Psoas muscle (tissue), 8 donors: ENCODE data around the gene C8G. TPM values are rescaled to one million over a fixed set of nuclear protein-coding genes. Genes with fewer than 3 reads are reported as not detected.
A peak's percentile ranks its signal among the peaks of the same experiment; 100 is the strongest.

ENCODE experiments used
- ATAC-seq, 4 donors: fragments of 200-7000 bp; cut with Tn5 transposase; one replicate each; pipeline ENCODE4 v1.9.1; 2020; ENCODE audit warnings: moderate library complexity in 3 of 4, mild to moderate bottlenecking in 2 of 4
- DNase-seq, 2 donors: peaks; one replicate each; pipeline ENCODE4 v3.0.0-alpha.2; 2020
- H3K27ac ChIP-seq: fragments of 200-600 bp; one replicate; pipeline ENCODE4 v1.8.0; 2022
- H3K27me3 ChIP-seq, 3 donors: fragments of 200-600 bp in 1 of 3; one replicate each; pipeline versions ENCODE4 v1.6.1 to v1.8.0; 2013 to 2022; ENCODE audit warnings: low read length in 2 of 3, mild to moderate bottlenecking in 2 of 3, moderate library complexity in 1 of 3; ENCODE audit not compliant: insufficient read depth in 3 of 3
- H3K36me3 ChIP-seq, 2 donors: fragments of 200-600 bp in 1 of 2; one replicate each; pipeline versions ENCODE4 v1.6.1 to v1.8.0; 2013 to 2022; ENCODE audit warnings: low read depth in 1 of 2, mild to moderate bottlenecking in 1 of 2, moderate library complexity in 1 of 2; ENCODE audit not compliant: insufficient read depth in 1 of 2
- H3K4me1 ChIP-seq: fragments of 200-600 bp; one replicate; pipeline ENCODE4 v1.8.0; 2022
- H3K4me3 ChIP-seq: fragments of 200-600 bp; one replicate; pipeline ENCODE4 v1.8.0; 2022; ENCODE audit warnings: mild to moderate bottlenecking
- H3K9me3 ChIP-seq: fragments of 200-600 bp; one replicate; pipeline ENCODE4 v1.8.0; 2022
- WGBS, 3 donors: extraction: QIAGEN DNeasy Blood & Tissue Kit; methylation state at CpG; one replicate each; pipeline versions ENCODE4 v1.1.6 to v1.1.7; 2013; 5-methylcytosine and 5-hydroxymethylcytosine counted together
- intact Hi-C, 2 donors: fragments of 100-400 bp; cut with DNase I; formaldehyde crosslinking; loops; one replicate each; pipeline versions ENCODE4 v1.11.0 to v1.14.2; 2022
- polyA plus RNA-seq, 3 donors: library from polyadenylated mRNA; stranded (reverse); fragments of 200-250 nt; gene quantifications; one replicate each; pipeline ENCODE4 v1.2.3, GENCODE V29; 2013
- total RNA-seq, 4 donors: library from RNA; stranded (reverse); fragmentation: NEBNext Ultra II Directional in 2 of 4; extraction: Animal tissue kit (Norgen Biotek cat#: 25700) in 2 of 4; gene quantifications; one replicate each; pipeline versions ENCODE4 v1.2.1 to v1.2.4, GENCODE V29; 2021 to 2023
- TF ChIP-seq, protein P1 (sequence below): fragments of 200-600 bp; IDR thresholded peaks from one replicate; pipeline ENCODE4 v1.8.0; 2022; ENCODE audit warnings: antibody characterized with exemption
- donor health status: healthy with polysubstance abuse.
- donor health status: DM: no; HTN: no; CAD: no; lungs with moderate emphysema.
- donor health status: Bipolar disorder and iron deficiency.
- donor health status: healthy.
- donor health status: DM: yes; HTN: yes; CAD: no.
- donor health status: DM: no; HTN: no; CAD: no.
- donor health status: DM: no; HTN: no; CAD: no.
- donor health status: DM: yes; HTN: yes; CAD: no.

The C8G gene
- total and polyA plus RNA-seq, 7 donors = 1.7 to 7.9 (median 5.1) TPM

DNA sequence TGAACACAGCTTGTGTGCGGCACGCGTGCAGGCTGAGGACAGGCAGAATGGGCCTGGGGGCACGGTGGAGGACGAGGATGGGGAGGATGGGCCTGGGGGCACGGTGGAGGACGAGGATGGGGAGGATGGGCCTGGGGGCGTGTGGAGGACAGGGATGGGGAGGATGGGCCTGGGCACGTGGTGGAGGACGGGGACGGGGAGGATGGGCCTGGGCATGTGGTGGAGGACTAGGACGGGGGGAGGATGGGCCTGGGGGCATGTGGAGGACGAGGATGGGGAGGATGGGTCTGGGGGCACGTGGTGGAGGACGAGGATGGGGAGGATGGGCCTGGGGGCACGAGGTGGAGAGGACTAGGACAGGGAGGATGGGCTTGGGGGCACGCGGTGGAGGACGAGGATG lies 22.5 kb upstream of the C8G start:
- no peak overlapping the region for H3K27ac ChIP-seq
- peaks cover 0 to 65% of the 10 kb centered on the region in 2 donors for H3K36me3 ChIP-seq
- ATAC-seq (no peak), DNase-seq (no peak)
- 89 to 93% (median 92%) methylated on average over 17 to 19 of the region's 19 CpGs for WGBS, 3 donors
- intact Hi-C loops = no loop called here
- peaks cover 27% of the 10 kb centered on the region for H3K4me1 ChIP-seq
- no peaks in the 10 kb centered on the region for H3K27me3 ChIP-seq
- H3K4me3 ChIP-seq = no peak overlapping the region
- TF ChIP-seq, protein P1, sequence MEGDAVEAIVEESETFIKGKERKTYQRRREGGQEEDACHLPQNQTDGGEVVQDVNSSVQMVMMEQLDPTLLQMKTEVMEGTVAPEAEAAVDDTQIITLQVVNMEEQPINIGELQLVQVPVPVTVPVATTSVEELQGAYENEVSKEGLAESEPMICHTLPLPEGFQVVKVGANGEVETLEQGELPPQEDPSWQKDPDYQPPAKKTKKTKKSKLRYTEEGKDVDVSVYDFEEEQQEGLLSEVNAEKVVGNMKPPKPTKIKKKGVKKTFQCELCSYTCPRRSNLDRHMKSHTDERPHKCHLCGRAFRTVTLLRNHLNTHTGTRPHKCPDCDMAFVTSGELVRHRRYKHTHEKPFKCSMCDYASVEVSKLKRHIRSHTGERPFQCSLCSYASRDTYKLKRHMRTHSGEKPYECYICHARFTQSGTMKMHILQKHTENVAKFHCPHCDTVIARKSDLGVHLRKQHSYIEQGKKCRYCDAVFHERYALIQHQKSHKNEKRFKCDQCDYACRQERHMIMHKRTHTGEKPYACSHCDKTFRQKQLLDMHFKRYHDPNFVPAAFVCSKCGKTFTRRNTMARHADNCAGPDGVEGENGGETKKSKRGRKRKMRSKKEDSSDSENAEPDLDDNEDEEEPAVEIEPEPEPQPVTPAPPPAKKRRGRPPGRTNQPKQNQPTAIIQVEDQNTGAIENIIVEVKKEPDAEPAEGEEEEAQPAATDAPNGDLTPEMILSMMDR = no peak
- no peaks in the 10 kb centered on the region for H3K9me3 ChIP-seq

DNA sequence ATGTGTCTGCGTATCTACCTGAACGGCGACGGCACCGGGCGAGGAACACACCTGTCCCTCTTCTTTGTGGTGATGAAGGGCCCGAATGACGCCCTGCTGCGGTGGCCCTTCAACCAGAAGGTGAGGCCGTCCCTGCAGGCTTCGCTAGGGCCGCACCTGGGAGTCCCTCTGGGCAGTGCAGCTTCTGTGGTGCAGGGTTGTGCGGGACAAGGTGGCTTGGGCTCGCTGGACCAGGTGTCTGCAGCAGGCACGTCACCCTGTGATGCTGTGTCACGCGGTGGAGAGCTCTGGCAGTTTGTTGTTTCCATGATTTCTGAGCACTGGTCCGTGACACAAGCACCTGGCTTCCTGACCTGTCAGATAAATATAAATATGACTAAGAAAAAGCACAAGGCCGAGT lies 21.2 kb upstream of the C8G start:
- TF ChIP-seq, protein P1 = no peak
- Histone ChIP-seq H3K27me3 (no peaks in the 10 kb centered on the region), H3K4me1 (peaks cover 40% of the 10 kb centered on the region), H3K9me3 (no peaks in the 10 kb centered on the region), H3K27ac (no peak overlapping the region), H3K4me3 (no peak overlapping the region), H3K36me3 (peaks cover 0 to 56% of the 10 kb centered on the region in 2 donors)
- ATAC-seq (no peak), DNase-seq (no peak)
- 94 to 98% (median 96%) methylated on average over 19 of the region's 19 CpGs for WGBS, 3 donors
- intact Hi-C loops = no loop called here

DNA sequence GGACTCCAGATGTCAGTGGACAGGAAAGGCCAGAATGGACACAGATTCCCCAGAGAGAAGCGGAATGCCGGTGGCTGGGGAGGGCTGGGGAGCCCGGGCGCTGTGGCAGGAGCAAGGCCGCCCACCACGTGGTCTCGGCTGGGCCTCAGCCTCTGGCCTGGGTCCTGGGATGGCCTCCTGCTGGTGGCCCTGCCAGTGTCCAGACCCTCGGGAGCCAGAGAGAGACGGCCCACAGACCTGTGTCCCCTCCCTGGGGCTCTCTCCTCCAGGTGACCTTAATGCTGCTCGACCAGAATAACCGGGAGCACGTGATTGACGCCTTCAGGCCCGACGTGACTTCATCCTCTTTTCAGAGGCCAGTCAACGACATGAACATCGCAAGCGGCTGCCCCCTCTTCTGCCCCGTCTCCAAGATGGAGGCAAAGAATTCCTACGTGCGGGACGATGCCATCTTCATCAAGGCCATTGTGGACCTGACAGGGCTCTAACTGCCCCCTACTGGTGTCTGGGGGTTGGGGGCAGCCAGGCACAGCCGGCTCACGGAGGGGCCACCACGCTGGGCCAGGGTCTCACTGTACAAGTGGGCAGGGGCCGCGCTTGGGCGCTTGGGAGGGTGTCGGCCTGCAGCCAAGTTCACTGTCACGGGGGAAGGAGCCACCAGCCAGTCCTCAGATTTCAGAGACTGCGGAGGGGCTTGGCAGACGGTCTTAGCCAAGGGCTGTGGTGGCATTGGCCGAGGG lies 19.5 kb upstream of the C8G start:
- Histone ChIP-seq H3K27ac (peak overlapping the region; percentile 98), H3K36me3 (peaks cover 0 to 46% of the 10 kb centered on the region in 2 donors), H3K27me3 (no peaks in the 10 kb centered on the region), H3K4me3 (no peak overlapping the region), H3K4me1 (peaks cover 56% of the 10 kb centered on the region), H3K9me3 (no peaks in the 10 kb centered on the region)
- DNase-seq (no peak), ATAC-seq (no peak)
- 66 to 72% (median 70%) methylated on average over 33 of the region's 33 CpGs for WGBS, 3 donors
- TF ChIP-seq, protein P1 = no peak
- intact Hi-C loops = loop anchor here (5.0 kb wide), 3 partner anchors 58 to 78 kb away; partner anchors contain the start of genes EDF1 (in 1 of the 2), MAMDC4 (in 1 of the 2) and PHPT1 (in 1 of the 2)

DNA sequence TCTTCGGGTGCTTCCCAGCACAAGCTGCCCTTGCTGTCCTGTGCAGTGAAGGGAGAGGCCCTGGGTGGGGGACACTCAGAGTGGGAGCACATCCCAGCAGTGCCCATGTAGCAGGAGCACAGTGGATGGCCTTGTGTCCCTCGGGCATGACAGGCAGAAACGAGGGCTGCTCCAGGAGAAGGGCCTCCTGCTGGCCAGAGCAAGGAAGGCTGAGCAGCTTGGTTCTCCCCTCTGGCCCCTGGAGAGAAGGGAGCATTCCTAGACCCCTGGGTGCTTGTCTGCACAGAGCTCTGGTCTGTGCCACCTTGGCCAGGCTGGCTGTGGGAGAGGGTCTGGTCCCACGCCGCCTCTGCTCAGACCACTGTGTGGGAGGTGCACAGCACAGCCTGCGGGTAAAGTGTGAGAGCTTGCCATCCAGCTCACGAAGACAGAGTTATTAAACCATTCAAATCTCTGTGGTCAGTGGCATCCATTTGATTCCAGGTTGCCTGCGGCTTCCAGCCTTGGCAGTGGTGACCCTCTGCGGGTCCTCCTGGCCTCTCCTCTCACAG lies 18.8 kb upstream of the C8G start:
- intact Hi-C loops = loop anchor here (5.0 kb wide), 3 partner anchors 59 to 79 kb away; partner anchors contain the start of genes EDF1 (in 1 of the 2), MAMDC4 (in 1 of the 2) and PHPT1 (in 1 of the 2)
- H3K27ac ChIP-seq = peak overlapping the region; percentile 98
- H3K4me1 ChIP-seq = peaks cover 56% of the 10 kb centered on the region
- ATAC-seq (no peak), DNase-seq (no peak)
- H3K36me3 ChIP-seq = peaks cover 0 to 40% of the 10 kb centered on the region in 2 donors
- H3K4me3 ChIP-seq = no peak overlapping the region
- H3K9me3 ChIP-seq = no peaks in the 10 kb centered on the region
- no peaks in the 10 kb centered on the region for H3K27me3 ChIP-seq
- WGBS, 3 donors = 86 to 93% (median 87%) methylated on average over 8 to 9 of the region's 9 CpGs
- TF ChIP-seq, protein P1 = no peak
